Astrocyte of the spinal cord (primary cell): Measurements from ENCODE around the gene DDX11.
"Not testable (repeated sequence)": the region's sequence is repeated elsewhere in the genome, so short reads cannot be mapped to it uniquely, and the experiment has no call there.

Experiments
- DNase-seq: peaks from one replicate; pipeline ENCODE4 v3.0.0; 2011; ENCODE audit warnings: low read depth, low spot score
- H3K4me3 ChIP-seq: 2 replicates; pipeline ENCODE4 v1.5.1; 2011; ENCODE audit warnings: low read depth, mild to moderate bottlenecking, low read length, moderate library complexity
- in situ Hi-C: cut with HindIII; loops from 2 replicates; pipeline ENCODE4 v1.10.0; 2017; ENCODE audit warnings: low sequenced_read_pairs
- TF ChIP-seq, protein P1 (sequence below): IDR thresholded peaks from 2 replicates; pipeline ENCODE4 v1.5.1; 2012; ENCODE audit warnings: low read depth, mild to moderate bottlenecking, low read length, inconsistent platforms

The DDX11 gene

GRCh38 chr12:31041033-31041564 is 32.6 kb upstream of the DDX11 start:
- TF ChIP-seq, protein P1, sequence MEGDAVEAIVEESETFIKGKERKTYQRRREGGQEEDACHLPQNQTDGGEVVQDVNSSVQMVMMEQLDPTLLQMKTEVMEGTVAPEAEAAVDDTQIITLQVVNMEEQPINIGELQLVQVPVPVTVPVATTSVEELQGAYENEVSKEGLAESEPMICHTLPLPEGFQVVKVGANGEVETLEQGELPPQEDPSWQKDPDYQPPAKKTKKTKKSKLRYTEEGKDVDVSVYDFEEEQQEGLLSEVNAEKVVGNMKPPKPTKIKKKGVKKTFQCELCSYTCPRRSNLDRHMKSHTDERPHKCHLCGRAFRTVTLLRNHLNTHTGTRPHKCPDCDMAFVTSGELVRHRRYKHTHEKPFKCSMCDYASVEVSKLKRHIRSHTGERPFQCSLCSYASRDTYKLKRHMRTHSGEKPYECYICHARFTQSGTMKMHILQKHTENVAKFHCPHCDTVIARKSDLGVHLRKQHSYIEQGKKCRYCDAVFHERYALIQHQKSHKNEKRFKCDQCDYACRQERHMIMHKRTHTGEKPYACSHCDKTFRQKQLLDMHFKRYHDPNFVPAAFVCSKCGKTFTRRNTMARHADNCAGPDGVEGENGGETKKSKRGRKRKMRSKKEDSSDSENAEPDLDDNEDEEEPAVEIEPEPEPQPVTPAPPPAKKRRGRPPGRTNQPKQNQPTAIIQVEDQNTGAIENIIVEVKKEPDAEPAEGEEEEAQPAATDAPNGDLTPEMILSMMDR, result no peak

GRCh38 chr12:31050143-31050542 is 23.5 kb upstream of the DDX11 start:
- in situ Hi-C loops, H3K4me3 ChIP-seq: not testable (repeated sequence)
- peak; percentile 39 for DNase-seq

More at GRCh38 chr12:31041033-31041564, 32.6 kb upstream of the DDX11 start:
- no peak for DNase-seq
- in situ Hi-C loops, result no loop called here
- no peak overlapping the region for H3K4me3 ChIP-seq

DNA sequence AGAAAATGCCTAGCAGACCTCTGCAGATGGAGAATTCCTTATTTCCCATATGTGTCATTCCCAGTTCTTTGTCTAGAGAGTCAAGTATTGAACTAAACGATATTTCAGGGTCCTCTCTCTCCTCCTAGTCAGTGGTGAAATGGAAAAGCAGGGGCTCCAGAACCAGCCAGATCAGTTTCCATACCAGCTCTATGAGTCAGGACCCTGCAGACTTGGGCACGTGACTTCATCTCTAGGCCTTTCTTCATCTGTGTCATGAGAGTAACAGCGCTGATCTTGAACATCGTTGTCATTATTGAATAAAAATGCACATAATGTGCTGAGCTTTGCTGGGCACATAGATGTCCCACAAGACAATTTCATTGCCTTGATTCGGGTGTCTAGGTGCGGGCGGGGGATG is 23.1 kb upstream of the DDX11 start:
- H3K4me3 ChIP-seq, in situ Hi-C loops: not testable (repeated sequence)
- peak; percentile 35 for DNase-seq

DNA sequence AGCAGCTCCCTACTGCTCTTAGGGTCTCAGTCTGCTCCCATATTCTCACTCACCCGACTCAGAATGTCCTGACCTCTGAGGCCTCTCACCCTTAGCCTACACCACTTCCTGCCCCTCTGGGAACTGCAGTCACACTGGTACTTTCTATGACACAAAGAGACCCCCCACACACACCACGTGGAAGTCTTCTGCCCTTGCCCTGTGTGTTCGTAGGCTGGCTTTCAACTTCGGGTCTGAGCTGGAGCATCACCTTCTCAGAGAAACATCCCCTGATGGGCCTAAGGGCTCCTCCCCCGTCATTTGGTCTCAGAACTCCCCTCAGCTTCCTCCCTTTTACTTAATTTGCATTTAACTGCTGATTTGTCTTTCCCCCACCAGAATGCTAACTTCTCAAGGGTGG is 22.0 kb upstream of the DDX11 start:
- DNase-seq, in situ Hi-C loops, H3K4me3 ChIP-seq: not testable (repeated sequence)

DNA sequence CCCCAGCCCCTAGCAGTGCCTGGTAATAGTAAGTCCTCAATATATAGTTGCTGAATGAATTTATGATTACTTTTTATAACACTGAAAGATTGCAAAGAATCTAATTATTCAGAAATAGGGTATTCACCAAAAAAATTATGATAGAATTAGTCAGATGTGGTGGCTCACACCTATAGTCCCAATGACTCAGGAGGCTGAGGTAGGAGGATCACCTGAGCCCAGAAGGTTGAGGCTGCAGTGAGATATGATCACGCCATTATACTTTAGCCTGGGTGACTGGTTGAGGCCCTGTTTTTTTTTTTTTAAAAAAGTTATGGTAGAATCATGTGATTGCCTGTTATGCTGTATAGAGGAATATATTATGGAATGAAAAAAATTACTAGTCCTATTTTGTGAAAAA is 21.5 kb upstream of the DDX11 start:
- H3K4me3 ChIP-seq, in situ Hi-C loops, DNase-seq: not testable (repeated sequence)

- in situ Hi-C loops, H3K4me3 ChIP-seq: not testable (repeated sequence)
- DNase-seq, result peak; percentile 75
These were observed 20.8 kb upstream of the DDX11 start for GRCh38 chr12:31052666-31053439.

DNA sequence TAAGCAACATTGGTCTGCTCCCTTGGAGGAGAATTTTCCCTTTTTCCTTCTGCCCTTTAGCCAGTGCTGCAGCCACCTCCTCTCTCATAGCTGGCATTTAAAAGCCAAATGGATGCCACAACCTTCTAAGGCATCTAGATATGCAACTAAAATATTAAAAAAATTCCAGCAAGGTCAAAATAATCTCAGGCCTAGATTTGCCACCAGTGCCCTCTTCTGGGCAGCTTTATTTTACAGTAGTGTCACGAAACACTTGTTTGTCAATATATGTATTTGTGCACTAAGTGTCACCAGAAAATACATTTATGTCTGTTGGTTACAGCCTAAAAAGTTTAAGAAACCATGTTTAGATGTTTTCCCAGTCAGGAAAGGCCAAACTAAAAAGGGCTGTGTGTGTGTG is 19.7 kb upstream of the DDX11 start:
- TF ChIP-seq, protein P1, result peak; percentile 36
- H3K4me3 ChIP-seq, in situ Hi-C loops, DNase-seq: not testable (repeated sequence)

- no peak for DNase-seq
- no peak overlapping the region for H3K4me3 ChIP-seq
- in situ Hi-C loops, result no loop called here
- TF ChIP-seq, protein P1, result no peak
These were observed 16.0 kb upstream of the DDX11 start for GRCh38 chr12:31057671-31058070.

DNA sequence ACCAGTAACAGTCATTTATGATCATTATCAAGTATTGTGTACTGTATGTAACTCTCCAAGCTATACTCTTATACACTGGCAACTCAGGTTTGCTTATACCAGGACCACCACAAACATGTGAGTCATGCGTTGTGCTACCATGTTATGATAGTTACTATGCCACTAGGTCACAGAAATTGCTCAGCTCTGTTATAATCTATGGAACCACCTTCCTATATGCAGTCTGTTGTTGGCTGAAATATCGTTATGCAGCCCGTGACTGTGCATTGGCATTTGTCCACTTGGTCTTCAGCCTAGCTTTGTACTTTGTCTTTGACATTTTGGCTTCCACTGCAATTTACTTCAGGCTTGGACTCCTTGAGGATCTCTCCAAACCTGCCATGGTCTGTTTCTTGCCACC is 7.5 kb upstream of the DDX11 start:
- in situ Hi-C loops, H3K4me3 ChIP-seq, DNase-seq: not testable (repeated sequence)

GRCh38 chr12:31067656-31068055 is 6.0 kb upstream of the DDX11 start:
- H3K4me3 ChIP-seq, in situ Hi-C loops, DNase-seq: not testable (repeated sequence)

DNA sequence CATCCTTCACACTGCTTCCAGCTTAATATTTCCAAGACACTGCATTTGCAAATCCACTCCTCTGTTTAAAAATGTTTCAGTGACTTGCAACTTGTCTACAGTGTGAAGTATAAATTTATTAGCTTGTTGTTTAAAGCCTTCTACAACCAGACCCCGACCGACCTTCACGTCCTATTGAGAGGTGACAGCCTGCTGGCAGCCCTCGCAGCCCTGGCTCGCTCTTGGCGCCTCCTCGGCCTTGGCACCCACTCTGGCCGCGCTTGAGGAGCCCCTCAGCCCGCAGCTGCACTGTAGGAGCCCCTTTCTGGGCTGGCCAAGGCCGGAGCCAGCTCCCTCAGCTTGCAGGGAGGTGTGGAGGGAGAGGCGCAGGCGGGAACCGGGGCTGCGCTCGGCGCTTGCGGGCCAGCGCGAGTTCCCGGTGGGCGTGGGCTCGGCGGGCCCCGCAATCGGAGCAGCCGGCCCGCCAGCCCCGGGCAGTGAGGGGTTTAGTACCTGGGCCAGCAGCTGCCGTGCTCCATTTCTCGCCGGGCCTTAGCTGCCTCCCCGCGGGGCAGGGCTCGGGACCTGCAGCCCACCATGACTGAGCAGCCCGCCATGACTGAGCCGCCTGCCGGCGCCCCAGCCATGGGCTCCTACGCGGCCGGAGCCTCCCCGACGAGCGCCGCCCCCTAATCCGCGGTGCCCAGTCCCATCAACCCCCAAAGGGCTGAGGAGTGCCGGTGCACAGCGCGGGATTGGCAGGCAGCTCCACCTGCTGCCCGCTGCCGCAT is 2.5 kb upstream of the DDX11 start:
- H3K4me3 ChIP-seq, in situ Hi-C loops, DNase-seq: not testable (repeated sequence)

- peak overlapping the region; percentile 53 for H3K4me3 ChIP-seq
These were observed 698 bp upstream of the DDX11 start for GRCh38 chr12:31072962-31073361.

More at GRCh38 chr12:31072962-31073361, 698 bp upstream of the DDX11 start:
- DNase-seq, in situ Hi-C loops: not testable (repeated sequence)
